Tibial nerve (tissue), 4 donors: ENCODE results near the gene NKRF. TPM values are rescaled to one million over a fixed set of nuclear protein-coding genes. Genes with fewer than 3 reads are reported as not detected.

Experiments
- DNase-seq, 2 donors: peaks; one replicate each; pipeline ENCODE4 v3.0.0-alpha.2; 2019; ENCODE audit warnings: low spot score in 2 of 2
- H3K27ac ChIP-seq, 4 donors: fragments of 200-600 bp; sonication (generic) in 3 of 4; one replicate each; pipeline ENCODE4 v1.5.1; 2017 to 2019; ENCODE audit warnings: mild to moderate bottlenecking in 1 of 4
- H3K27me3 ChIP-seq, 2 donors: fragments of 200-600 bp; sonication (generic) in 1 of 2; one replicate each; pipeline versions ENCODE4 v1.5.1 to v1.6.0; 2017 to 2019
- H3K36me3 ChIP-seq, 3 donors: fragments of 200-600 bp; sonication (generic); one replicate each; pipeline ENCODE4 v1.5.1; 2018 to 2019
- H3K4me1 ChIP-seq, 4 donors: fragments of 200-600 bp; sonication (generic) in 3 of 4; one replicate each; pipeline ENCODE4 v1.5.1; 2017 to 2019
- H3K4me3 ChIP-seq, 4 donors: fragments of 200-600 bp; sonication (generic) in 3 of 4; one replicate each; pipeline ENCODE4 v1.5.1; 2017 to 2019; ENCODE audit warnings: mild to moderate bottlenecking in 1 of 4, moderate library complexity in 1 of 4
- H3K9me3 ChIP-seq, 4 donors: fragments of 200-600 bp; sonication (generic) in 3 of 4; one replicate each; pipeline ENCODE4 v1.5.1; 2017 to 2019
- EP300 ChIP-seq, 2 donors: sonication (generic); formaldehyde crosslinking; IDR thresholded peaks; one replicate each; pipeline ENCODE4 v1.6.1; 2017; ENCODE audit warnings: antibody characterized with exemption in 2 of 2, mild to moderate bottlenecking in 1 of 2
- POLR2A ChIP-seq, 2 donors: fragments of 450-650 bp; IDR thresholded peaks; one replicate each; pipeline ENCODE4 v1.6.1; 2017; ENCODE audit warnings: antibody characterized with exemption in 2 of 2, mild to moderate bottlenecking in 2 of 2, moderate library complexity in 2 of 2
- WGBS, 2 donors: methylation state at CpG; one replicate each; pipeline ENCODE4 v1.1.5; 2018; 5-methylcytosine and 5-hydroxymethylcytosine counted together
- total RNA-seq, 4 donors: library from RNA; depleted of rRNA; stranded (reverse); fragments of >200 nt; gene quantifications; one replicate each; pipeline ENCODE4 v1.1.0, GENCODE V29; 2016
- TF ChIP-seq, protein P1 (sequence below), 5 experiments: fragments of 200-600 bp in 3 of 5; fragments of 450-650 bp in 2 of 5; sonication (generic) in 3 of 5; IDR thresholded peaks; one replicate each; pipeline ENCODE4 v1.5.1; 2016 to 2019; ENCODE audit warnings: antibody characterized with exemption in 5 of 5, mild to moderate bottlenecking in 3 of 5, moderate library complexity in 2 of 5

NKRF gene
- total RNA-seq, 4 donors from 2014 or later: 4.4 to 9.0 (median 6.4) TPM

DNA sequence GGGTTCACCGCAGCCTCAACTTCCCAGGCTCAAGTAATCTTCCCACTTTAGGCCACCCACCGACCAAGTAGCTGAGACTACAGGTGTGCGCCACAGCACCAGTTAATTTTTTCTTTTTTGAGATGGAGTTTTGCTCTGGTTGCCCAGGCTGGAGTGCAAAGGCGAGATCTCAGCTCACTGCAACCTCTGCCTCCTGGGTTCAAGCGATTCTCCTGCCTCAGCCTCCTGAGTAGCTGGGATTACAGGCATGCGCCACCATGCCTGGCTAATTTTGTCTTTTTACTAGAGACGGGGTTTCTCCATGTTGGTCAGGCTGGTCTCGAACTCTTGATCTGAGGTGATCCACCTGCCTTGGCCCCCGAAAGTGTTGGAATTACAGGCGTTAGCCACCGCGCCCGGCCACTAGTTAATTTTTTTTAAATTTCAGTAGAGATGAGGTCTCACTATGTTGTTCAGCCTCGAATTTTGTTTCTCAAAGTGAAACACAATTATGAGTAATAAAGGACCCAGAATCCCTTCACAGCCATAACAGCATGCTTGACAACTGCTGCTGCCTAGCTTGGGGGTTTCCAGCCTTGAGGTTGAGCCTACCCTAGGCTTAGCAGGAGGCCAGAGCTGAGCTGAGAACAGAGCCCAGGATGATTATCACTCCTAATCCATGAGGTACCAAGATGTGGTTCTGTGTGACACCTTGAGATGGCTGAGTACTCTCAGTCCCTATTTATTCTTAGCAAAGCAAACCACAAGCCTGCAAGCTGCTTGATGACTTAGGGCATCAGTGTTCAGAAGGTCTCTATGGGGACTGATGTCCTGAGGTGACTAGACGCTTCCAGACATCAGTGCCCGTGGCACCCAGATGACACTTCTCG, 41.6 kb upstream of the NKRF start:
- no peak overlapping the region for H3K27ac ChIP-seq
- TF ChIP-seq EP300 (IDR thresholded peaks at IDR 0.05) (no peak), POLR2A (IDR thresholded peaks at IDR 0.05) (no peak)
- TF ChIP-seq, protein P1, sequence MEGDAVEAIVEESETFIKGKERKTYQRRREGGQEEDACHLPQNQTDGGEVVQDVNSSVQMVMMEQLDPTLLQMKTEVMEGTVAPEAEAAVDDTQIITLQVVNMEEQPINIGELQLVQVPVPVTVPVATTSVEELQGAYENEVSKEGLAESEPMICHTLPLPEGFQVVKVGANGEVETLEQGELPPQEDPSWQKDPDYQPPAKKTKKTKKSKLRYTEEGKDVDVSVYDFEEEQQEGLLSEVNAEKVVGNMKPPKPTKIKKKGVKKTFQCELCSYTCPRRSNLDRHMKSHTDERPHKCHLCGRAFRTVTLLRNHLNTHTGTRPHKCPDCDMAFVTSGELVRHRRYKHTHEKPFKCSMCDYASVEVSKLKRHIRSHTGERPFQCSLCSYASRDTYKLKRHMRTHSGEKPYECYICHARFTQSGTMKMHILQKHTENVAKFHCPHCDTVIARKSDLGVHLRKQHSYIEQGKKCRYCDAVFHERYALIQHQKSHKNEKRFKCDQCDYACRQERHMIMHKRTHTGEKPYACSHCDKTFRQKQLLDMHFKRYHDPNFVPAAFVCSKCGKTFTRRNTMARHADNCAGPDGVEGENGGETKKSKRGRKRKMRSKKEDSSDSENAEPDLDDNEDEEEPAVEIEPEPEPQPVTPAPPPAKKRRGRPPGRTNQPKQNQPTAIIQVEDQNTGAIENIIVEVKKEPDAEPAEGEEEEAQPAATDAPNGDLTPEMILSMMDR (IDR thresholded peaks at IDR 0.05): no peak
- DNase-seq: no peak
- H3K36me3 ChIP-seq: no peaks in the 10 kb centered on the region
- no peaks in the 10 kb centered on the region for H3K27me3 ChIP-seq
- no peaks in the 10 kb centered on the region for H3K9me3 ChIP-seq
- no peaks in the 10 kb centered on the region for H3K4me1 ChIP-seq
- no peak overlapping the region for H3K4me3 ChIP-seq
- WGBS, 2 donors: 90 to 92% methylated on average over 17 of the region's 17 CpGs

DNA sequence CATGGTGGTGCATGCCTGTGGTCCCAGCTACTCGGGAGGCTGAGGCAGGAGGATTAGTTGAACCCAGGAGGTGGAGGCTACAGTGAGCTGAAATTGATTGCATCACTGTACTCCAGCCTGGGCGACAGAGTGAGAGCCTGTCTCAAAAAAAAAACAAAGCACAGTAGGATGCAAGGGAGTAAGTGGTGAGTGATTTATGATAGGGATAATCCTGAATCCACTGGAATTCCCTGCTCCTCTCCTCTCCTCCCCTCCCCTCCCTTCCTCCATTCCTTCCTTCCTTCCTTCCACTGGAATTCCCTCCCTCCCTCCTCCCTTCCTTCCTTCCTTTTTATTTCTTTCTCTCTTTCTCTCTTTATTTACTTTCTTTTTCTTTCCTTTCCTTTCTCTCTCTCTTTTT, 40.9 kb upstream of the NKRF start:
- H3K27ac ChIP-seq: no peak overlapping the region
- DNase-seq: no peak
- H3K9me3 ChIP-seq: no peaks in the 10 kb centered on the region
- H3K36me3 ChIP-seq: no peaks in the 10 kb centered on the region
- no peak for TF ChIP-seq EP300 (IDR thresholded peaks at IDR 0.05)
- TF ChIP-seq POLR2A (IDR thresholded peaks at IDR 0.05): no peak
- TF ChIP-seq, protein P1 (IDR thresholded peaks at IDR 0.05): no peak
- WGBS, 2 donors: 70 to 86% methylated on average over 2 of the region's 2 CpGs
- H3K27me3 ChIP-seq: no peaks in the 10 kb centered on the region
- no peak overlapping the region for H3K4me3 ChIP-seq
- no peaks in the 10 kb centered on the region for H3K4me1 ChIP-seq

DNA sequence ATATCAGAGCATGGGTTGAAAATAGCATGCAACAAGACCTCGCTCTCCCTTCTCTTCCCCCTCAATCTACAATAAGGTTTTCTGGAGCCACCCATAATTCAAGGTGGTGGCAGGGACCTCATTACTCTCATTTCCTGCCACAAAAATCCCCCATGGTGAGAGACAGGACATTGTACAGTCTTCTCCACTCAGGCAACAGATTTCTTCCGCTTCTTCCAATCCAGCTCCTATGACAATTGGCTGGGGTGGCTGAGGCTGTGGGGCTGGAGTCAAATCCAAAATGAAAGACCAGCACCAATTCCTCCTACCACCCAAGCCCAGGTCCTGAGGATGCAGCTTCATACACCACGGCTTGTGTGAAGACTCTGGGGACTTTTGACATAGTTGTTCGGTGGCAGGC, 40.3 kb upstream of the NKRF start:
- TF ChIP-seq, protein P1 (IDR thresholded peaks at IDR 0.05): no peak
- no peak for TF ChIP-seq POLR2A (IDR thresholded peaks at IDR 0.05)
- no peak for TF ChIP-seq EP300 (IDR thresholded peaks at IDR 0.05)
- Histone ChIP-seq H3K9me3 (no peaks in the 10 kb centered on the region), H3K4me3 (no peak overlapping the region), H3K36me3 (no peaks in the 10 kb centered on the region), H3K27me3 (no peaks in the 10 kb centered on the region), H3K4me1 (no peaks in the 10 kb centered on the region), H3K27ac (no peak overlapping the region)
- 90 to 91% methylated on average over 4 of the region's 4 CpGs for WGBS, 2 donors
- DNase-seq: no peak

DNA sequence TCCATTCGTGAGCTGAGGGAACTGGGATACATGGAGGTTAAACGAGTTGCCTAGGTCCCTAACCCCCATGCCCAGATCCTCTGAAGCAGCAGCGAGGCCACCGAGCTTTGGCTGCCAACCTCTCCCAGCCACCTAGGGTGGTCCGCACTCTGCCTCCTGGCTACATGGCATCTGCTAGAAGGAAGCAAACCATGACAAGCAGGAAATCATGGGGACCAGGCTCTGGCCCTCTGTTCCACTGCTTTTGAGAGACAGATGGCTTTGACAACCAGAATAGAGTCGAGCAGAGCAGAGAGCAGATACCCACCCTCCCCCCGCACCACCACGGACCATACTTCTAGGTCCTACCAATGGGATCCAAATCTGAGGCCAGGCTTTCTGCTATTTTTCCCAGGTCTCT, 37.5 kb upstream of the NKRF start:
- 67 to 81% methylated on average over 1 to 8 of the region's 8 CpGs for WGBS, 2 donors
- H3K27ac ChIP-seq: no peak overlapping the region
- no peaks in the 10 kb centered on the region for H3K27me3 ChIP-seq
- no peak for DNase-seq
- H3K4me3 ChIP-seq: no peak overlapping the region
- no peaks in the 10 kb centered on the region for H3K36me3 ChIP-seq
- no peaks in the 10 kb centered on the region for H3K9me3 ChIP-seq
- TF ChIP-seq EP300 (IDR thresholded peaks at IDR 0.05) (no peak), POLR2A (IDR thresholded peaks at IDR 0.05) (no peak)
- TF ChIP-seq, protein P1 (IDR thresholded peaks at IDR 0.05): no peak
- no peaks in the 10 kb centered on the region for H3K4me1 ChIP-seq

DNA sequence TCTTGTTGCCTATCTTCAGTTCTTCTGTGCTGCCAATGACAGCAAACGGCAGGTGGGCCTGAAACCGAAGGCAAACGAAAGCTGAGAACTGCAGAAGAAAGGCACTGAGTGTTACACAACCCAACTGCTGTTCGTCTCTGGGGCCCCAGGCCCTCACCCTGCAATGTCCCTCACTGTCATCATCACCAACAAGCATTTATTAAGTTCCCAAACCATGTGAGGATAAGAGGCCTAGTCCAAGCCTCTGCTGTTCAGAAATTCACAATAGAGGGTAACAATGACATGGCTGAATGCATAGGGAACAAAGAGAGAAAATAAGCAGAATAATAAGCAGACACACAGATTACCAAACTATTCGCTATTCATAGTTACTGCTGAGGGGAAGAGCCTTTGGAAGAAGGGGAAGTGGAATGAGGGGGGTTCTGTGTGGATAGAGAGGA, 34.5 kb upstream of the NKRF start:
- DNase-seq: no peak
- no peaks in the 10 kb centered on the region for H3K27me3 ChIP-seq
- H3K4me3 ChIP-seq: no peak overlapping the region
- H3K27ac ChIP-seq: no peak overlapping the region
- WGBS, 2 donors: 53 to 64% methylated on average over 5 of the region's 5 CpGs
- H3K4me1 ChIP-seq: no peaks in the 10 kb centered on the region
- H3K36me3 ChIP-seq: no peaks in the 10 kb centered on the region
- H3K9me3 ChIP-seq: no peaks in the 10 kb centered on the region
- TF ChIP-seq, protein P1 (IDR thresholded peaks at IDR 0.05): no peak
- TF ChIP-seq POLR2A (IDR thresholded peaks at IDR 0.05) (no peak), EP300 (IDR thresholded peaks at IDR 0.05) (no peak)
